ENCODE results near the gene AARS2. TPM values are rescaled to one million over a fixed set of nuclear protein-coding genes. Genes with fewer than 3 reads are reported as not detected.
A peak's percentile ranks its signal among the peaks of the same experiment; 100 is the strongest.

AARS2 gene
- total and polyA plus RNA-seq, 2 of the 8 experiments (the other 6 are each of a cell fraction or from before 2014, with no cell fraction given): 8.6 to 20.4 TPM

DNA sequence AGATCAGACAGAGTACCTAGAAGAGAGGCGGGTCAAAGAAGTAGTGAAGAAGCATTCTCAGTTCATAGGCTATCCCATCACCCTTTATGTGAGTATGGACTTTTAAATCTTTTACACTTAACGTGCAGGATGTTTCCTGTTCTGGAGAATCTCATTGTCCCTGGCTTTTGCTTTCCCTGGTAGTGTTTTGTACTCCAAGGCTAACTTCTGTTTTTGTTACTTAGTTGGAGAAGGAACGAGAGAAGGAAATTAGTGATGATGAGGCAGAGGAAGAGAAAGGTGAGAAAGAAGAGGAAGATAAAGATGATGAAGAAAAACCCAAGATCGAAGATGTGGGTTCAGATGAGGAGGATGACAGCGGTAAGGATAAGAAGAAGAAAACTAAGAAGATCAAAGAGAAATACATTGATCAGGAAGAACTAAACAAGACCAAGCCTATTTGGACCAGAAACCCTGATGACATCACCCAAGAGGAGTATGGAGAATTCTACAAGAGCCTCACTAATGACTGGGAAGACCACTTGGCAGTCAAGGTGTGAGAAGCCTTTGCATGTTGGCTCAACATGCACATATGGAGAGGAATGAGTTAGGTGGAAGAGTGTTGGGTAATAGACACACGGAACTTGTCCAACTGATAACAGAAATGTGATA lies 63.0 kb downstream of the AARS2 start:
- Histone ChIP-seq H4K8ac (ENCODE audit: extremely low read depth, insufficient read depth, low read length) (no peak overlapping the region), H3K56ac (replicated peaks; ENCODE audit: insufficient read length, low read depth, low read length) (no peak overlapping the region), H3K27ac (ENCODE audit: low read depth, low read length) (no peak overlapping the region), H2BK20ac (ENCODE audit: low read length) (no peak overlapping the region), H3K4me2 (ENCODE audit: insufficient read depth in 1 of 2, low read depth in 2 of 2, low read length in 2 of 2) (peak overlapping the region; percentile 12 to 65; a peak in 1 of 4 replicates), H3K18ac (ENCODE audit: extremely low read depth, low read length) (no peak overlapping the region), H3K23me2 (ENCODE audit: low read depth, low read length) (peaks cover 12% of the 10 kb centered on the region), H3K27me3 (replicated peaks in 1 of 4; ENCODE audit: control insufficient read depth in 3 of 4, extremely low read depth in 1 of 4, insufficient read depth in 3 of 4, low read length in 3 of 4) (no peaks in the 10 kb centered on the region), H3K4me3 (ENCODE audit: extremely low read depth in 1 of 4, insufficient read depth in 2 of 4, low read depth in 3 of 4, low read length in 4 of 4) (peak overlapping the region in 1 of 4 experiments; percentile 96; a peak in 2 of 8 replicates), H4K91ac (replicated peaks; ENCODE audit: insufficient read length, low read length) (no peak overlapping the region), H2AK5ac (ENCODE audit: low read depth, low read length) (no peak overlapping the region), H3K4me1 (replicated peaks in 1 of 4; ENCODE audit: control insufficient read depth in 3 of 4, insufficient read depth in 4 of 4, low read length in 3 of 4) (peaks cover 5 to 18% (median 12%) of the 10 kb centered on the region in 4 experiments), H3K9ac (replicated peaks in 1 of 4; ENCODE audit: extremely low read depth in 1 of 4, low read depth in 3 of 4, low read length in 3 of 4) (no peak overlapping the region), H2AFZ (ENCODE audit: low read length) (no peak overlapping the region), H3K9me3 (ENCODE audit: insufficient read depth in 2 of 2, low read depth in 1 of 2, low read length in 1 of 2) (no peaks in the 10 kb centered on the region), H3K23ac (ENCODE audit: insufficient read length) (no peak overlapping the region), H2BK5ac (ENCODE audit: low read depth, low read length) (no peak overlapping the region), H3K14ac (ENCODE audit: insufficient read length) (no peak overlapping the region), H2BK120ac (replicated peaks; ENCODE audit: low read depth, low read length) (no peak overlapping the region), H3K79me1 (ENCODE audit: low read depth, low read length) (no peaks in the 10 kb centered on the region; the same call in 1 of the 2 replicates), H4K20me1 (replicated peaks in 1 of 2; ENCODE audit: control insufficient read depth in 1 of 2, insufficient read depth in 2 of 2, low read length in 2 of 2) (peaks cover 37 to 44% of the 10 kb centered on the region in 2 experiments), H4K5ac (ENCODE audit: insufficient read length, low read depth, low read length) (no peak overlapping the region), H3K79me2 (ENCODE audit: control insufficient read depth in 1 of 2, insufficient read depth in 2 of 2, low read length in 2 of 2) (peaks cover 27 to 56% of the 10 kb centered on the region in 2 experiments), H3K4ac (replicated peaks; ENCODE audit: insufficient read length, low read depth, low read length) (no peak overlapping the region), H3K36me3 (ENCODE audit: control insufficient read depth in 2 of 4, insufficient read depth in 4 of 4, low read length in 3 of 4) (peaks cover 54 to 74% (median 67%) of the 10 kb centered on the region in 4 experiments), H2BK15ac (ENCODE audit: low read length) (no peak overlapping the region), H2BK12ac (ENCODE audit: low read depth, low read length) (no peak overlapping the region)
- POLR2A ChIA-PET (ENCODE audit: partially characterized antibody): interaction anchor here (0.8 to 18.9 kb wide), 18 partner anchors 8 to 134 kb away, joined by 3 to 581 read pairs (median 6); partner anchors contain the start of genes CAPN11, HSP90AB1, NFKBIE and SLC29A1
- DNase-seq (ENCODE audit: low read depth in 1 of 2, low spot score in 2 of 2) (no peak), FAIRE-seq (no peak)
- CTCF ChIA-PET (ENCODE audit: partially characterized antibody): interaction anchor here (0.7 to 8.1 kb wide), 3 partner anchors 14 to 1940 kb away, joined by 3 to 102 read pairs (median 19); no protein-coding TSS in a partner anchor
- peak in 1 of 2 experiments; percentile 31 for TF ChIP-seq POLR2A (IDR thresholded peaks at IDR 0.05; ENCODE audit: control extremely low read depth in 1 of 2, low read depth in 2 of 2, low read length in 2 of 2)
- peak; percentile 87 for TF ChIP-seq POLR2AphosphoS5 (IDR thresholded peaks at IDR 0.05; ENCODE audit: low read depth, low read length)
- no peak for TF ChIP-seq CTBP2 (IDR thresholded peaks at IDR 0.05; ENCODE audit: borderline replicate concordance, insufficient read depth, insufficient read length, low read length)
- 91 to 100% methylated on average over 1 to 6 of the region's 6 CpGs for WGBS, 2 experiments (ENCODE audit: extremely low coverage in 1 of 2, insufficient coverage in 1 of 2, insufficient read length in 1 of 2, insufficient replicate concordance in 2 of 2, low coverage in 1 of 2, low lambda C conversion rate in 2 of 2, missing lambda C conversion rate in 1 of 2)
